Gastrocnemius medialis (tissue), 4 donors: ENCODE measurements around the gene DGKE.

Source experiments
- POLR2A ChIP-seq, 2 donors: fragments of 450-650 bp; IDR thresholded peaks; one replicate each; pipeline ENCODE4 v1.6.1; 2017; ENCODE audit warnings: antibody characterized with exemption in 2 of 2, mild to moderate bottlenecking in 2 of 2, moderate library complexity in 2 of 2
- TF ChIP-seq, protein P1 (sequence below), 5 experiments: fragments of 450-650 bp in 3 of 5; fragments of 200-600 bp in 2 of 5; sonication (generic) in 2 of 5; IDR thresholded peaks in 4 of 5; conservative IDR thresholded peaks in 1 of 5; 1 replicate in 4 of 5; 2 replicates in 1 of 5; pipeline ENCODE4 v1.5.1; 2016 to 2019; ENCODE audit warnings: antibody characterized with exemption in 5 of 5, mild to moderate bottlenecking in 3 of 5, moderate library complexity in 3 of 5

DNA sequence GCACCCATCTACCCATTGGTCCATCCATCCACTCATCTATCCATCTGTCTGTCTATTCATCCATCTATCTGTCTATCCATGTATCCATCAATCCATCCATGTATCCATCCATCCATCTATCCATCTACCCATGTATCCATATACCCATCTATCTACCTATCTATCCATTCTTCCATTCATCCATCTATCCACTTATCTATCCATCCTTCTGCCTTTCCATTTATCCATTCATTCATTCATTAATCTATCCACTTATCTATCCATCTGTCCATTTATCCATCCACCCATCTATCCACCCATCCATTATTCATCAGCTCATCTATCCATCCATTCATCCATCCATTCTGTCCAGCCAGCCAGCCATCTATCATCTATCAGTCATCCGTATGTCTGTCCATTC lies 58.4 kb downstream of the DGKE start:
- TF ChIP-seq, protein P1, sequence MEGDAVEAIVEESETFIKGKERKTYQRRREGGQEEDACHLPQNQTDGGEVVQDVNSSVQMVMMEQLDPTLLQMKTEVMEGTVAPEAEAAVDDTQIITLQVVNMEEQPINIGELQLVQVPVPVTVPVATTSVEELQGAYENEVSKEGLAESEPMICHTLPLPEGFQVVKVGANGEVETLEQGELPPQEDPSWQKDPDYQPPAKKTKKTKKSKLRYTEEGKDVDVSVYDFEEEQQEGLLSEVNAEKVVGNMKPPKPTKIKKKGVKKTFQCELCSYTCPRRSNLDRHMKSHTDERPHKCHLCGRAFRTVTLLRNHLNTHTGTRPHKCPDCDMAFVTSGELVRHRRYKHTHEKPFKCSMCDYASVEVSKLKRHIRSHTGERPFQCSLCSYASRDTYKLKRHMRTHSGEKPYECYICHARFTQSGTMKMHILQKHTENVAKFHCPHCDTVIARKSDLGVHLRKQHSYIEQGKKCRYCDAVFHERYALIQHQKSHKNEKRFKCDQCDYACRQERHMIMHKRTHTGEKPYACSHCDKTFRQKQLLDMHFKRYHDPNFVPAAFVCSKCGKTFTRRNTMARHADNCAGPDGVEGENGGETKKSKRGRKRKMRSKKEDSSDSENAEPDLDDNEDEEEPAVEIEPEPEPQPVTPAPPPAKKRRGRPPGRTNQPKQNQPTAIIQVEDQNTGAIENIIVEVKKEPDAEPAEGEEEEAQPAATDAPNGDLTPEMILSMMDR (IDR thresholded peaks at IDR 0.05 in 4 of 5, conservative IDR thresholded peaks at IDR 0.05 in 1 of 5), result no peak
- TF ChIP-seq POLR2A (IDR thresholded peaks at IDR 0.05), result no peak
